ENCODE measurements around the gene LRRK1. TPM values are rescaled to one million over a fixed set of nuclear protein-coding genes. Genes with fewer than 3 reads are reported as not detected.

Gene LRRK1
- polyA plus RNA-seq, 4 donors, result 3.8 to 9.4 (median 5.9) TPM

DNA sequence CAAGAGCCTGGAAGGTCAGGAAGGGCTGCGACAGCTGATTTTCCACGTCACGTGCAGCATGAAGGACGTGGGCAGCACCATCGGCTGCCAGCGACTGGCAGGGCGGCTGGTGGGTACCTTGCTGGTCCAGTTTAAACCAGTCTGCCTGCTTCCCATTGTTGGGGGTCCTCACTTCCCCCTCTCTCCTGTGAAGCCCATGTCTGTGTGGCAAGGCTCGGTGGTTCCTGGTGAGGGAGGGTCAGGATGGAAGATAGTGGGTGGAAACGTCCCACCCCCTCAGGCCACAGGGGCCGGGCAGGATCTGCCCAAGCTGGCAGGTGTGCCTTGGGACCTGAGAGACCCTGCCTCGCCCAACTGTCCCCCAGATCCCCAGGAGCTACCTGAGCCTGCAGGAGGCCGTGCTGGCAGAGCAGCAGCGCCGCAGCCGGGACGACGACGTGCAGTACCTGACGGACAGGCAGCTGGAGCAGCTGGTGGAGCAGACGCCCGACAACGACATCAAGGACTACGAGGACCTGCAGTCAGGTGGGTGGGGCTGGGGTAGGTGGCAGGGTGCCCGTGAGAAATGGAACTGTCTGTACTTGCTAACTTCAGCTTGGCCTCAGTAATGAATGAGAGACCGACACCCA, 108.2 kb downstream of the LRRK1 start:
- 82 to 86% (median 84%) methylated on average over 25 of the region's 25 CpGs for WGBS, 3 donors
- FAIRE-seq, result no peak
- DNase-seq, result no peak
- no peak overlapping the region for H3K27ac ChIP-seq (ENCODE audit: low read depth in 1 of 3, low read length in 2 of 3)
- no peak overlapping the region for H3K4me3 ChIP-seq (ENCODE audit: low read depth in 1 of 3, low read length in 3 of 3)
- no peaks in the 10 kb centered on the region for H3K9me3 ChIP-seq (ENCODE audit: control insufficient read depth in 2 of 2, insufficient read depth in 1 of 2, low read depth in 1 of 2, low read length in 1 of 2)
- H3K4me1 ChIP-seq (ENCODE audit: control insufficient read depth in 3 of 3, insufficient read depth in 2 of 3, low read depth in 1 of 3, low read length in 2 of 3), result peaks cover 0 to 8% (median 0%) of the 10 kb centered on the region in 3 donors
- H3K27me3 ChIP-seq (ENCODE audit: control insufficient read depth in 3 of 3, insufficient read depth in 3 of 3, low read length in 3 of 3), result no peaks in the 10 kb centered on the region
- peaks cover 0 to 8% (median 3%) of the 10 kb centered on the region in 3 donors for H3K36me3 ChIP-seq (ENCODE audit: control insufficient read depth in 3 of 3, insufficient read depth in 2 of 3, low read depth in 1 of 3, low read length in 3 of 3)

DNA sequence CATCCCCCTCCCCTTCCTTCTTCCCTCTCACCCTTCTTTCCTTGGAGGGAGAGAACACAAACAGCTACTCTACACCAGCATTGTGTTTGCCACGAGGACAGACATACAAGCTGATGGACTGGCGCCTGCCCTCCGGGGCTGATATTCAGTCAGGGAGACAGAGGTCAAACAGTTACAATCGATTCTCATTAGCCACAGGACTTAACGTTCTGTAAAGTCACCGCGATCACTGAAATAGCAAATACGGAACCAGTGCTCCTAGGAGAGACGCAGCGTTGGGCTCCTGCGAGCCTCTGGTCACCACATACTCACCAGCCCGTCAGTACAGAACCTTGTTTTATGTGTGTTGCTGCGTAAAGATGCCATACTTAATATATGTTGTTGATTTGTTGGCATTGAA, 108.8 kb downstream of the LRRK1 start:
- Histone ChIP-seq H3K27me3 (ENCODE audit: control insufficient read depth in 3 of 3, insufficient read depth in 3 of 3, low read length in 3 of 3) (no peaks in the 10 kb centered on the region), H3K4me1 (ENCODE audit: control insufficient read depth in 3 of 3, insufficient read depth in 2 of 3, low read depth in 1 of 3, low read length in 2 of 3) (peaks cover 0 to 8% (median 0%) of the 10 kb centered on the region in 3 donors), H3K27ac (ENCODE audit: low read depth in 1 of 3, low read length in 2 of 3) (no peak overlapping the region), H3K9me3 (ENCODE audit: control insufficient read depth in 2 of 2, insufficient read depth in 1 of 2, low read depth in 1 of 2, low read length in 1 of 2) (no peaks in the 10 kb centered on the region), H3K36me3 (ENCODE audit: control insufficient read depth in 3 of 3, insufficient read depth in 2 of 3, low read depth in 1 of 3, low read length in 3 of 3) (peaks cover 0 to 8% (median 3%) of the 10 kb centered on the region in 3 donors), H3K4me3 (ENCODE audit: low read depth in 1 of 3, low read length in 3 of 3) (no peak overlapping the region)
- DNase-seq, result no peak
- FAIRE-seq, result no peak
- WGBS, 3 donors, result 86 to 90% (median 87%) methylated on average over 13 of the region's 13 CpGs

DNA sequence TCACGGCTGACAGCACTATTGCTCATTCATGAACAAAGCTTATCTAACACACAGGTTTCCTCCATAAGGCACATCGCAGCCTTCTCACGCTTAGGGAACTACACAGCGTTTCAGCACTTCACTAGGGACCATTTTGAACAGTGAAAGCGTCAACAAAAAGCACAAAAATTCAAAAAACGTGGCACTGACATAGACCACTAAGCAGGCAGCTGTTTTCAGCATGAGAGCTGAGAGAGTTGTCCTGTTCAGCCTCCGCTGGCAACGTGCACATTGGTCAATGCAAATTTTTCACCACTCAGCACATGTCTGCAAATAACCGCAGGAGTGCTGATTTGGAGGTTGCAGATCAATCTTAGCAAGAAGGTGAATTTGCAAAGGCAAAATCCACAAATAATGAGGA, 109.2 kb downstream of the LRRK1 start:
- peaks cover 0 to 8% (median 3%) of the 10 kb centered on the region in 3 donors for H3K36me3 ChIP-seq (ENCODE audit: control insufficient read depth in 3 of 3, insufficient read depth in 2 of 3, low read depth in 1 of 3, low read length in 3 of 3)

DNA sequence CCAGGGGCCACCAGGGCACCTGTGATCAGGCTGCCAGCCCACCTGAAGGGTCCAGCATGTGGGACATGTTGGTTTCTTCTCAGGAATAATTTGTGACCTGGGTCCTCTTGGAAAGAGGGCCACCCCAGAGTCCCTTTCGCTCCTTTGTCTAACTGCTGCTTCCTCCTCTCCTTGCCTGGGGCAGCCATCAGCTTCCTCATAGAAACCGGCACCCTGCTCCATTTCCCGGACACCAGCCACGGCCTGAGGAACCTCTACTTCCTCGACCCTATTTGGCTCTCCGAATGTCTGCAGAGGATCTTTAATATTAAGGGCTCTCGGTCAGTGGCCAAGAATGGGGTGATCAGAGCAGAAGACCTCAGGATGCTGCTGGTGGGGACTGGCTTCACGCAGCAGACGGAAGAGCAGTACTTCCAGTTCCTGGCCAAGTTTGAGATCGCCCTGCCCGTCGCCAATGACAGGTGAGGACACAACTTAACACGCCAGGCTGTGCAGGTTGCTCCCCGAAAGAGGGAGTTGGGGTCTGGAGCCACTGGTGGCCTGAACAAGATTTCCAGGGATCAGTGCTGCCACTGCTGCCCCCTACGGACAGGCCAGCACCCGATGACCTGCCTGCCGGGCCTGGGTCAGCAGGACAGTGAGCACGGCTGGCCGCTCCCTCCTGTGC, 109.7 kb downstream of the LRRK1 start:
- H3K27ac ChIP-seq (ENCODE audit: low read depth in 1 of 3, low read length in 2 of 3), result no peak overlapping the region
- FAIRE-seq (no peak), DNase-seq (no peak)
- H3K36me3 ChIP-seq (ENCODE audit: control insufficient read depth in 3 of 3, insufficient read depth in 2 of 3, low read depth in 1 of 3, low read length in 3 of 3), result peaks cover 0 to 8% (median 3%) of the 10 kb centered on the region in 3 donors
- H3K27me3 ChIP-seq (ENCODE audit: control insufficient read depth in 3 of 3, insufficient read depth in 3 of 3, low read length in 3 of 3), result no peaks in the 10 kb centered on the region
- no peaks in the 10 kb centered on the region for H3K9me3 ChIP-seq (ENCODE audit: control insufficient read depth in 2 of 2, insufficient read depth in 1 of 2, low read depth in 1 of 2, low read length in 1 of 2)
- no peak overlapping the region for H3K4me3 ChIP-seq (ENCODE audit: low read depth in 1 of 3, low read length in 3 of 3)
- 90 to 92% (median 90%) methylated on average over 19 of the region's 19 CpGs for WGBS, 3 donors
- peaks cover 0 to under 1% (median 0%) of the 10 kb centered on the region in 3 donors for H3K4me1 ChIP-seq (ENCODE audit: control insufficient read depth in 3 of 3, insufficient read depth in 2 of 3, low read depth in 1 of 3, low read length in 2 of 3)

More for the DNA sequence above, 109.2 kb downstream of the LRRK1 start:
- no peaks in the 10 kb centered on the region for H3K27me3 ChIP-seq (ENCODE audit: control insufficient read depth in 3 of 3, insufficient read depth in 3 of 3, low read length in 3 of 3)
- H3K27ac ChIP-seq (ENCODE audit: low read depth in 1 of 3, low read length in 2 of 3), result no peak overlapping the region
- DNase-seq (no peak), FAIRE-seq (no peak)
- WGBS, 3 donors, result 82 to 90% (median 83%) methylated on average over 9 of the region's 9 CpGs
- H3K9me3 ChIP-seq (ENCODE audit: control insufficient read depth in 2 of 2, insufficient read depth in 1 of 2, low read depth in 1 of 2, low read length in 1 of 2), result no peaks in the 10 kb centered on the region
- no peak overlapping the region for H3K4me3 ChIP-seq (ENCODE audit: low read depth in 1 of 3, low read length in 3 of 3)
- peaks cover 0 to 7% (median 0%) of the 10 kb centered on the region in 3 donors for H3K4me1 ChIP-seq (ENCODE audit: control insufficient read depth in 3 of 3, insufficient read depth in 2 of 3, low read depth in 1 of 3, low read length in 2 of 3)

DNA sequence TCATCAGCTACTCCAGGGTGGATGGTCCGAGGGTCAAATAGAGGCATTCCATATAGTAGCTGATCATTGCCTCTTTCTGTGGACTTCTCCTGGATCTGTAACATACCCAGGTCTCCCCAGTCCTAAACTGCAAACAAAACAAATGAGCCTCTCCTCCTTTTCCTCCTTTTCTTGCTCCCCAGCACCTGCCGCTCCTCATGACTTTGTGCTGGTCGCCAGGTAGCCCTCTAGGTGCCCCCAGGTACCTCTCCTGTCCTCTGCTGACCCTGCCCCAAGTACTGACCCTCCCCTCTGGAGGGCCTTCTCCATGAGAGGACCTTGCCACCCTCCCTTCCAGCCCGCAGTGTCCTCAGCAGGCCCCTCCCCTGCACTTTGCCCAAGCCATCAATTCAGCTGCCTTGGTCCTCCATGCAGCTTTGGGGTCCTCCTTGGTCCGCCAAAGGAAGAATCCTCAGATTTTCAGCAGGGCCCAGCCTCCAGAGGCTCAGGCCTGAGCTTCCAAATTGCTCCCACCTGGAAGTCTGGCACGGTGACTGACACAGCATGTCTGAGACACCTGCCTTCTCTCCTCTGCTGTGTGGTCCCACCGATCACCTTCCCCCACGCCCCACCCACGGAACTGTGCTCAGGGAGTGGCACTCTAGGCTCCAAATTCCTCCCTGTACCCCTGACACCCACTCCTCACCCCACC, 111.0 kb downstream of the LRRK1 start:
- H3K4me3 ChIP-seq (ENCODE audit: low read depth in 1 of 3, low read length in 3 of 3), result no peak overlapping the region
- no peak overlapping the region for H3K27ac ChIP-seq (ENCODE audit: low read depth in 1 of 3, low read length in 2 of 3)
- DNase-seq, result no peak
- H3K4me1 ChIP-seq (ENCODE audit: control insufficient read depth in 3 of 3, insufficient read depth in 2 of 3, low read depth in 1 of 3, low read length in 2 of 3), result no peaks in the 10 kb centered on the region
- no peak for FAIRE-seq
- peaks cover 0 to 8% (median 3%) of the 10 kb centered on the region in 3 donors for H3K36me3 ChIP-seq (ENCODE audit: control insufficient read depth in 3 of 3, insufficient read depth in 2 of 3, low read depth in 1 of 3, low read length in 3 of 3)
- no peaks in the 10 kb centered on the region for H3K27me3 ChIP-seq (ENCODE audit: control insufficient read depth in 3 of 3, insufficient read depth in 3 of 3, low read length in 3 of 3)
- no peaks in the 10 kb centered on the region for H3K9me3 ChIP-seq (ENCODE audit: control insufficient read depth in 2 of 2, insufficient read depth in 1 of 2, low read depth in 1 of 2, low read length in 1 of 2)
- 78 to 85% (median 84%) methylated on average over 9 of the region's 9 CpGs for WGBS, 3 donors

DNA sequence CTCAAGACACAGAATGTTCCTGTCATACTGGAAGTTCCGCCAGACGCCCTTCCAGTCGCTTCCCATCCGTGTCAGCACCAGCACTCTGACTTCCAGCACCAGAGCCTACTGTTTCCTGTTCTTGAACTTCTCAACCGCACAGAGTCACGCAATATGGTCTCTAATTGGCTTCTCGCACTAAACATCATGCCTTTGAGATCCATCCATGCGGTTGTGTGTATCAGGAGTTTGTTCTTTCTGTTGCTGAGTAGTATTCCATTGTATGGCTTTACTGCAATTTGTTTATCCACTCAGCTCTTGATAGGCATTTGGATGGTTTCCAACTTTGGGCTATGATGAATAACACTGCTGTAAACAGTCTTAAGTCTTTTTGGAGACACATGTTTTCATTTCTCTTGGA, 112.1 kb downstream of the LRRK1 start:
- peak in 1 of 2 donors; percentile 15 for DNase-seq
- no peak for FAIRE-seq
- H3K27me3 ChIP-seq (ENCODE audit: control insufficient read depth in 3 of 3, insufficient read depth in 3 of 3, low read length in 3 of 3), result no peaks in the 10 kb centered on the region
- WGBS, 3 donors, result 78 to 93% (median 82%) methylated on average over 8 of the region's 8 CpGs
- peaks cover 0 to 3% of the 10 kb centered on the region in 2 donors for H3K9me3 ChIP-seq (ENCODE audit: control insufficient read depth in 2 of 2, insufficient read depth in 1 of 2, low read depth in 1 of 2, low read length in 1 of 2)
- H3K4me1 ChIP-seq (ENCODE audit: control insufficient read depth in 3 of 3, insufficient read depth in 2 of 3, low read depth in 1 of 3, low read length in 2 of 3), result no peaks in the 10 kb centered on the region
- H3K27ac ChIP-seq (ENCODE audit: low read depth in 1 of 3, low read length in 2 of 3), result no peak overlapping the region
- peaks cover 0 to 8% (median 4%) of the 10 kb centered on the region in 3 donors for H3K36me3 ChIP-seq (ENCODE audit: control insufficient read depth in 3 of 3, insufficient read depth in 2 of 3, low read depth in 1 of 3, low read length in 3 of 3)
- H3K4me3 ChIP-seq (ENCODE audit: low read depth in 1 of 3, low read length in 3 of 3), result no peak overlapping the region

DNA sequence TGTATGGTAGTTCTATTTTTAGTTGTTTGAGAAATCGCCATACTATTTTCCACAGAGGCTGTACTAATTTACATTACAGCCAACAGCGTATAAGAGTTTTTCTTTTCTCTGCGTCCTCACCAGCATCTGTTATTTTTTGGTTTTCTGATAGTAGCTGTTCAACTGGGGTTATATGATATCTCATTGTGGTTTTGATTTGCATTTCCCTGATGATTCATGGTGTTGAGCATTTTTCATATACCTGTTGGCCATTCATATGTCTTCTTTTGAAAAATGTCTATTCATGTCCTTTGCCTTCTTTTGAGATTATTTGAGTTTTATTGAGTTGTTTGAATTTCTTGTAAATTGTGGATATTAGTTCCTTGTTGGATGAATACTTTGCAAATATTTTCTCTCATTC, 114.6 kb downstream of the LRRK1 start:
- WGBS, 3 donors, result 79 to 90% (median 83%) methylated on average over 3 of the region's 3 CpGs
- no peaks in the 10 kb centered on the region for H3K27me3 ChIP-seq (ENCODE audit: control insufficient read depth in 3 of 3, insufficient read depth in 3 of 3, low read length in 3 of 3)

DNA sequence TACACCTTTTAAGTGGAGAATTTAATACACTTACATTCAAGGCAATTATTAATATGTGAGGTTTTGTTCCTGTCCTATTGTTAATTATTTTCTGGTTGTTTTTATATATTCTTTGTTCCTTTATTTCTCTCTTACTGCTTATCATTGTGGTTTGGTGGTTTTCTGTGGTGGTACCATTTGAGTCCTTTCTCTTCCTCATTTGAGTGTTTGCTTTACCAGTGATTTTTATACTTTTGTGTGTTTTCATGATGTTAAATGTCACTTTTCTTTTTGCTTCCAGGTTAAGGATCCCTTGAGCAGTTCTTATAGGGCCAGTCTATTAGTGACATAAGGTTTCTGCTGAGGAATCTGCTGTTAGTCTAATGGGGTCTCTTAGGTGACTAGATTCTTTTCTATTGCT, 116.5 kb downstream of the LRRK1 start:
- no peaks in the 10 kb centered on the region for H3K27me3 ChIP-seq (ENCODE audit: control insufficient read depth in 3 of 3, insufficient read depth in 3 of 3, low read length in 3 of 3)
- peaks cover 0 to 9% of the 10 kb centered on the region in 2 donors for H3K9me3 ChIP-seq (ENCODE audit: control insufficient read depth in 2 of 2, insufficient read depth in 1 of 2, low read depth in 1 of 2, low read length in 1 of 2)
- H3K4me3 ChIP-seq (ENCODE audit: low read depth in 1 of 3, low read length in 3 of 3), result no peak overlapping the region
- FAIRE-seq (no peak), DNase-seq (no peak)
- peaks cover 0 to 6% (median 4%) of the 10 kb centered on the region in 3 donors for H3K36me3 ChIP-seq (ENCODE audit: control insufficient read depth in 3 of 3, insufficient read depth in 2 of 3, low read depth in 1 of 3, low read length in 3 of 3)
- H3K4me1 ChIP-seq (ENCODE audit: control insufficient read depth in 3 of 3, insufficient read depth in 2 of 3, low read depth in 1 of 3, low read length in 2 of 3), result no peaks in the 10 kb centered on the region
- H3K27ac ChIP-seq (ENCODE audit: low read depth in 1 of 3, low read length in 2 of 3), result no peak overlapping the region

More for the DNA sequence above, 114.6 kb downstream of the LRRK1 start:
- H3K36me3 ChIP-seq (ENCODE audit: control insufficient read depth in 3 of 3, insufficient read depth in 2 of 3, low read depth in 1 of 3, low read length in 3 of 3), result peaks cover 0 to 10% (median 4%) of the 10 kb centered on the region in 3 donors
- H3K27ac ChIP-seq (ENCODE audit: low read depth in 1 of 3, low read length in 2 of 3), result no peak overlapping the region
- no peak overlapping the region for H3K4me3 ChIP-seq (ENCODE audit: low read depth in 1 of 3, low read length in 3 of 3)
- DNase-seq, result no peak
- H3K9me3 ChIP-seq (ENCODE audit: control insufficient read depth in 2 of 2, insufficient read depth in 1 of 2, low read depth in 1 of 2, low read length in 1 of 2), result peaks cover 0 to 9% of the 10 kb centered on the region in 2 donors
- FAIRE-seq, result no peak
- no peaks in the 10 kb centered on the region for H3K4me1 ChIP-seq (ENCODE audit: control insufficient read depth in 3 of 3, insufficient read depth in 2 of 3, low read depth in 1 of 3, low read length in 2 of 3)
